WTC11 (cell line): ENCODE measurements around the gene FFAR4. TPM values are rescaled to one million over a fixed set of nuclear protein-coding genes. Genes with fewer than 3 reads are reported as not detected.

Experiments used
- ATAC-seq: fragments of 200-7000 bp; cut with Tn5 transposase; 2 replicates; pipeline ENCODE4 v1.10.0; 2021; ENCODE audit warnings: mild to moderate bottlenecking, moderate library complexity
- CTCF ChIA-PET: fragments of 300-600 bp; sonication (Branson Sonifier 250); formaldehyde crosslinking; loops from one replicate; lab custom pipeline; 2021; ENCODE audit warnings: antibody characterized with exemption; lab: Charles Lee
- POLR2A ChIA-PET: fragments of 350-600 bp; sonication (Branson Sonifier 250); formaldehyde crosslinking; loops from one replicate; lab custom pipeline; 2021; ENCODE audit warnings: antibody characterized with exemption; lab: Charles Lee
- DNase-seq: peaks from one replicate; pipeline ENCODE4 v3.0.0; 2021; ENCODE audit warnings: low spot score
- H3K27ac Mint-ChIP-seq: 2 replicates; pipeline ENCODE4 v1.8.0; 2021; ENCODE audit warnings: mixed read lengths
- H3K27me3 Mint-ChIP-seq: 2 replicates; pipeline ENCODE4 v1.8.0; 2021; ENCODE audit warnings: low read depth, mild to moderate bottlenecking, moderate library complexity, mixed read lengths
- H3K36me3 Mint-ChIP-seq: 2 replicates; pipeline ENCODE4 v1.8.0; 2021; ENCODE audit warnings: mixed read lengths
- H3K4me1 Mint-ChIP-seq: 2 replicates; pipeline ENCODE4 v1.8.0; 2022; ENCODE audit warnings: mixed read lengths
- H3K4me3 Mint-ChIP-seq: 2 replicates; pipeline ENCODE4 v1.8.0; 2021; ENCODE audit warnings: mild to moderate bottlenecking, moderate library complexity, mixed read lengths
- H3K9me3 Mint-ChIP-seq: 2 replicates; pipeline ENCODE4 v1.8.0; 2021; ENCODE audit warnings: mixed read lengths
- ATF2 ChIP-seq: sonication (generic); formaldehyde crosslinking; IDR thresholded peaks from 2 replicates; pipeline ENCODE4 v1.8.1; 2022; ENCODE audit warnings: low read depth, missing genetic modification reagents, borderline replicate concordance
- CBFB ChIP-seq: sonication (generic); formaldehyde crosslinking; IDR thresholded peaks from 2 replicates; pipeline ENCODE4 v1.8.1; 2022; ENCODE audit warnings: mild to moderate bottlenecking, low read depth, missing genetic modification reagents
- CDX4 ChIP-seq: fragments of 250-450 bp; sonication (Bioruptor Pico); IDR thresholded peaks from 2 replicates; pipeline ENCODE4 v1.9.0; 2021; ENCODE audit warnings: moderate library complexity, mild to moderate bottlenecking, inconsistent platforms, borderline replicate concordance
- ERG ChIP-seq: fragments of 250-450 bp; sonication (Bioruptor Pico); IDR thresholded peaks from 2 replicates; pipeline ENCODE4 v1.8.0; 2021; ENCODE audit warnings: mild to moderate bottlenecking
- ETV6 ChIP-seq: sonication (generic); formaldehyde crosslinking; IDR thresholded peaks from 2 replicates; pipeline ENCODE4 v1.8.1; 2022; ENCODE audit warnings: mild to moderate bottlenecking, missing genetic modification reagents
- GABPB1 ChIP-seq: sonication (generic); formaldehyde crosslinking; IDR thresholded peaks from 2 replicates; pipeline ENCODE4 v1.8.1; 2023; ENCODE audit warnings: mild to moderate bottlenecking, missing genetic modification reagents
- IRF1 ChIP-seq: sonication (generic); formaldehyde crosslinking; IDR thresholded peaks from 2 replicates; pipeline ENCODE4 v1.8.0; 2023; ENCODE audit warnings: missing genetic modification reagents
- MYBL2 ChIP-seq: sonication (generic); formaldehyde crosslinking; IDR thresholded peaks from 2 replicates; pipeline ENCODE4 v1.8.1; 2023; ENCODE audit warnings: mild to moderate bottlenecking, moderate library complexity, missing genetic modification reagents
- SMAD3 ChIP-seq: sonication (generic); formaldehyde crosslinking; IDR thresholded peaks from 2 replicates; pipeline ENCODE4 v1.8.0; 2022; ENCODE audit warnings: missing genetic modification reagents, mild to moderate bottlenecking, borderline replicate concordance
- STAT6 ChIP-seq: sonication (generic); formaldehyde crosslinking; conservative IDR thresholded peaks from 2 replicates; pipeline ENCODE4 v1.8.1; 2023; ENCODE audit warnings: mild to moderate bottlenecking, low read depth, missing genetic modification reagents, moderate library complexity
- TCF7 ChIP-seq: sonication (generic); formaldehyde crosslinking; IDR thresholded peaks from 2 replicates; pipeline ENCODE4 v1.8.0; 2022; ENCODE audit warnings: mild to moderate bottlenecking, low read depth, missing genetic modification reagents, moderate library complexity
- TP53 ChIP-seq: sonication (generic); formaldehyde crosslinking; IDR thresholded peaks from 2 replicates; pipeline ENCODE4 v1.8.1; 2023; ENCODE audit warnings: mild to moderate bottlenecking, missing genetic modification reagents
- ZNF121 ChIP-seq: sonication (generic); formaldehyde crosslinking; IDR thresholded peaks from 2 replicates; pipeline ENCODE4 v1.8.0; 2023; ENCODE audit warnings: missing genetic modification reagents
- ZNF263 ChIP-seq: sonication (generic); formaldehyde crosslinking; IDR thresholded peaks from 2 replicates; pipeline ENCODE4 v1.8.1; 2022; ENCODE audit warnings: low read depth, mild to moderate bottlenecking, moderate library complexity, missing genetic modification reagents
- ZNF317 ChIP-seq: sonication (generic); formaldehyde crosslinking; IDR thresholded peaks from 2 replicates; pipeline ENCODE4 v1.8.1; 2023; ENCODE audit warnings: low read depth, mild to moderate bottlenecking, moderate library complexity, missing genetic modification reagents, borderline replicate concordance
- ZNF532 ChIP-seq: fragments of 250-450 bp; sonication (Bioruptor Pico); IDR thresholded peaks from 2 replicates; pipeline ENCODE4 v1.9.0; 2021; ENCODE audit warnings: mild to moderate bottlenecking, borderline replicate concordance
- total RNA-seq: library from RNA; stranded (reverse); gene quantifications from 3 replicates; pipeline ENCODE4 v1.2.3, GENCODE V29; 2021

The FFAR4 gene
- total RNA-seq, 1 experiment from 2014 or later, result 0.15 TPM

GRCh38 chr10:93613126-93613525 lies 46.7 kb downstream of the FFAR4 start:
- no peak for TF ChIP-seq MYBL2 (CRISPR knock-in tag)
- TF ChIP-seq ATF2, result no peak
- TF ChIP-seq ERG (CRISPR knock-in tag), result no peak
- no peak for TF ChIP-seq ZNF532 (CRISPR knock-in tag)
- no peak for TF ChIP-seq CDX4 (CRISPR knock-in tag)
- TF ChIP-seq ZNF121 (CRISPR knock-in tag), result no peak
- DNase-seq (no peak), ATAC-seq (no peak)
- H3K27me3 Mint-ChIP-seq, result no peaks in the 10 kb centered on the region
- peaks cover 15% of the 10 kb centered on the region for H3K4me1 Mint-ChIP-seq
- no peak overlapping the region for H3K27ac Mint-ChIP-seq
- H3K4me3 Mint-ChIP-seq, result no peak overlapping the region
- ChIA-PET CTCF (no interaction called here), POLR2A (no interaction called here)
- no peaks in the 10 kb centered on the region for H3K9me3 Mint-ChIP-seq
- no peaks in the 10 kb centered on the region for H3K36me3 Mint-ChIP-seq

- DNase-seq, result no peak
- ChIA-PET CTCF (interaction anchor here (1.5 kb wide), 1 partner anchor 59 kb away, joined by 3 read pairs; no protein-coding TSS in a partner anchor), POLR2A (no interaction called here)
- TF ChIP-seq GABPB1 (CRISPR knock-in tag) (no peak), STAT6 (CRISPR knock-in tag) (no peak), CBFB (CRISPR knock-in tag) (no peak), ETV6 (CRISPR knock-in tag) (no peak), ZNF317 (CRISPR knock-in tag) (no peak), IRF1 (CRISPR knock-in tag) (no peak), TCF7 (CRISPR knock-in tag) (no peak), TP53 (CRISPR knock-in tag) (no peak), ZNF263 (CRISPR knock-in tag) (no peak), SMAD3 (CRISPR knock-in tag) (no peak)
- Mint-ChIP-seq H3K27me3 (no peaks in the 10 kb centered on the region), H3K4me3 (no peak overlapping the region), H3K36me3 (no peaks in the 10 kb centered on the region), H3K4me1 (peaks cover 15% of the 10 kb centered on the region), H3K27ac (no peak overlapping the region), H3K9me3 (no peaks in the 10 kb centered on the region)
- ATAC-seq, result no peak
Measured at GRCh38 chr10:93614101-93614825, 47.8 kb downstream of the FFAR4 start.
